GM18519 (cell line): ENCODE measurements around the gene SUPT4H1.

ENCODE experiments used
- ATAC-seq: cut with Tn5 transposase; IDR thresholded peaks from one replicate; pipeline ENCODE4 v1.9.1; 2021; ENCODE audit warnings: mild to moderate bottlenecking, moderate library complexity; ENCODE audit not compliant: unreplicated experiment, low FRiP score

Gene SUPT4H1

GRCh38 chr17:58331815-58332777 is 19.9 kb downstream of the SUPT4H1 start:
- no peak for ATAC-seq

GRCh38 chr17:58330997-58331814 is 20.8 kb downstream of the SUPT4H1 start:
- ATAC-seq = no peak

GRCh38 chr17:58330538-58330996 is 21.4 kb downstream of the SUPT4H1 start:
- ATAC-seq = no peak

- ATAC-seq = peak; percentile 30
These were observed 22.0 kb downstream of the SUPT4H1 start for GRCh38 chr17:58329810-58330537.

GRCh38 chr17:58329035-58329809 is 22.8 kb downstream of the SUPT4H1 start:
- peak; percentile 35 for ATAC-seq

- peak; percentile 0 for ATAC-seq
These were observed 23.6 kb downstream of the SUPT4H1 start, which contains the start of gene TSPOAP1 for GRCh38 chr17:58328195-58329034. Gene TSPOAP1, minus strand, starts transcription at chr17:58328795. Its CDS starts 875 bp downstream, at chr17:58327920.

GRCh38 chr17:58327363-58328194 is 24.4 kb downstream of the SUPT4H1 start:
- ATAC-seq = no peak

DNA sequence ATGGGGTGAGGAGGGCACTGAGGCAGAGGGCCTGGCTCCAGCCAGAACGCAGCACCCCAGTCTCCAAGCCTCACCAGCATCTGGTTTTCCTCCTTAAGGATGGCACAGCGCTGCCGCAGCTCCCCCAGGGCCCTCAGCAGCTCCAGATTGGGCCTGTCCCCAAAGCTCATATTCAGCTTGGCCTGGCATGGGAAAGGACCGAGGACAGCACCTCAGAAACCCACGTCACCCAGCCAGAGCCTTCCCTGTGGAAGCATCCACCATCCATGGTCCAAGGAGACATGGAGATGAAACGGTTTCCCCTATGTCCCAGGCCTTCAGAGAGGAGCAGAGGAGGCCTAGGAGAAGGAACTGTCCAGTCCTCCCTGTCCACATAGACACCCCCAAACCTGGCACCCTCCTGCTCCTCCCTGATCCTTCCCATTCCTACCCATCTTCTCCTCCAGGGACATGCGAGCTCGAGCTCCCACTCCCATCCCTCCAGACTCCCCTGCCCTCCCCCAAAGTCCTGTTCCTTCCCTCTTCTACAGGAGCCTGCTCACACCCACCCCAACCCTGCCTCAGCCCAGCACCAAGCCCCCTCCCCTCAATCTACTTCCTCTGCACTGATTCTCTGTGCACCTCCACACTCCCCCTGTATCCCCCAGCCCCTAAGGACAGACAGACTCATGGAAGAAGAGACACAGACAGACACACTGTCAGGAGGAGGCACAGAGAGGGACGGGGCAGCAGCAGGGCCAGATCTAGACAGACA is 25.2 kb downstream of the SUPT4H1 start:
- no peak for ATAC-seq

GRCh38 chr17:58325976-58326468 is 26.0 kb downstream of the SUPT4H1 start:
- no peak for ATAC-seq

- no peak for ATAC-seq
These were observed 26.7 kb downstream of the SUPT4H1 start for GRCh38 chr17:58325289-58325726.

DNA sequence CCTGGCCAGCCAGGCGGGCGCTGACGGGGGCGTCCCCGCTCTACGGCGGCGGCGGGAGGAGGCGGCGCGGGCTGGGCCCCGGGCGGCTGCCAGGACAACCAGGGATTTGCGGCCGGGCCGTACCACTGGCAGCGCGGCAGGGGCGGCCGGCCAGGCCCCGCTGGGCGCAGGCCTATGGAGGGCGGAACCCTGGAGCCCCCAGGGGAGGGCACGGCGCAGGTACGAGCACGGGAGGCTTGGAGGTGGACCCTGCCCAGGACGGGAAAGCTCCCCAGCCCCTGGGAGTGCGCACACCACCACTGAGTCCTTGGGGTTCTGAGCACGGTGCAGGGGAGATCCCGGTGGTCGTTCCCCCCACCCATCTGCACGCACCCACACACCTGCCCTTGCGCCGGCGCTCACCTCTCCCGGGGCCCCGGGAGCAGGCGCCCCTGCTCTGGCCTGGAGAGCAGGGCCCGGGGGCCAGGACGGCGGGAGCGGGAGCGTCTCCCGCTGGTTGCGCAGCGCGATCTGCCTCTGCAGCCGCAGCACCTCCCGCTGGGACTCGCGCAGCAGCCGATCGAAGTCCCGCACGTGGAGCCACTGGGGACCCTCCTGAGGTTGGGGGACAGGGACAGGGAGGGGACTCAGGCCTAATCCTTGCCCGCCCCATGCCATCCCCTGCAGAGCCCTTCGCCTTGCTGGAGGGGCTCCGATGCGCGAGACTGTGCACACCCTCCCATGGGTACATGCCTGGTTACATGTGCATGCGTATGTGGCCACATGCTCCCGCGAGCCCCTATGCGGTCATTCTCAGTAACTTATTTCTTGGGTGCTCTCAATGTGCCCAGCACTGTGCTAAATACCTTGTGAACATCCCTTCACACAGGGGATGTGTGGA is 27.4 kb downstream of the SUPT4H1 start:
- no peak for ATAC-seq

GRCh38 chr17:58324056-58324408 is 28.0 kb downstream of the SUPT4H1 start:
- ATAC-seq = no peak

DNA sequence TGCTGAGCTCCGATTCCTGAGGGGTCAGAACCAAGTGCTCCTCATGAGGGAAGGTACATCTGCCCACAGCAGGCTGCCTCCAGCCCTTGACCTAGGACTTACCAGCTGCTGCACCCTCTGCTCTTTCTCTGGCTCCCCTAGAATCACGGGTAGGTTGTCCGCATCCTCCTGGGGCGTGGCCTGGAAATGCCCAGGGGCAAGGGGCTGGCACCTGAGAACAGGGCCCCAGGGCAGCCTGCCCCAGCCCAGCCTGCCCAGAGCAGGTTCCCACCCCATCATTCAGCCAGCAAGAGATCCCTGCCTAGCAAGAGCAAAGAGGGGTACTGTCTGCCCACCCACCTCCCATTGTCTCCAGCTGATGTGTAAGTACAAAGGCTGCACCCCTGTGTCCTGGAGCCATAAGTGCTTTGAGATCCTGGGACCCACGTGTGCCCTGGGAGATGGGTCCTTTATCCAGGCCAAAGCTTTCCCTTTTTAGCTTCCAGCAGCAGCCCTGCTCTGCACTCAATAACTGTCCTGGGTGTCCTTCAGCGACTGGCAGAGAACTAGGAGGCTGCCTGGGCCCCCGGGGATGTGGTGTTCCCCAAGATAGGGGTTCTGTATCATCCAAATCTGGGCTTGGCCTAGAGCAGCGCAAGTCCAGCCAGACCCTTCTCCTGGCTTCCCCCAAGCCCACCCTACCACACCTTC is 28.5 kb downstream of the SUPT4H1 start:
- ATAC-seq = no peak

DNA sequence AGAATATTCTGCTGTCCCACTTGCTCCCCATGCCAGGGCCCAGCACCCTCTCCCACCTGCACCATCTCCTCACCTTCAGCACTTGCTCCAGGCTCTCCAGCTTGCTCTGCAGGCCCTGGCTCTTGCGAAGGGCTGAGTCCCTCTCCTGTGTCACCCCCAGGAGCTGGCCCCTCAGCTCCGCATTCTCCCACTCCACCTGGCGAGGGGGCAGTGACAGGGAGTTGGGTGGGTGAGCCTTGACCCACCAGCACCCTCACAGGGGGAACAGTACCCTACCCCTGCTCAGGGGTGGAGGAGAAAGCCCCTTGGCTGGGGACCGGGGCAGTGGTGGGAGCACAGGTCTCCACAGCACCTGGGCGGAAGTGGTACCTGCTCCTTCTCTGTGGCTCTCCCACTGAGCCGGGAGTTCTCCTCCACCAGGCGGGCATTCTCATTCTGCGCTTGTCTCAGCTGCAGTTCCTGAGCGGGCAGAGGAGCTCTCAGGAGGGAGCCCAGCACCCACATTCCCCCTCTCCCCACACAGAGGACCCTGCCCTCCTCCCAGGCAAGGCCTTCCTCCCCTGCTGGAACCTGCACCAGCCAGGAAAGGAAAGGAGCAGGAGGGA is 29.3 kb downstream of the SUPT4H1 start:
- no peak for ATAC-seq
